GM23248 (cell line): ENCODE measurements around the gene PCDHGA7.
"Not testable (repeated sequence)": the region's sequence is repeated elsewhere in the genome, so short reads cannot be mapped to it uniquely, and the experiment has no call there.

Experiments
- EZH2 ChIP-seq: fragments of 200-600 bp; sonication (generic); IDR thresholded peaks from 2 replicates; pipeline ENCODE4 v1.6.1; 2018; ENCODE audit warnings: antibody characterized with exemption, mild to moderate bottlenecking; ENCODE audit not compliant: insufficient read depth, poor library complexity, severe bottlenecking
- EZH2phosphoT487 ChIP-seq: fragments of 200-600 bp; sonication (generic); IDR thresholded peaks from 2 replicates; pipeline ENCODE4 v1.6.1; 2018; ENCODE audit warnings: antibody characterized with exemption, moderate library complexity, mild to moderate bottlenecking, low read depth; ENCODE audit not compliant: insufficient read depth

- TF ChIP-seq EZH2, EZH2phosphoT487: not testable (repeated sequence)
Measured at GRCh38 chr5:141340781-141341354, 41.7 kb upstream of the PCDHGA7 start.
